ENCODE results near the gene CTXN2. TPM values are rescaled to one million over a fixed set of nuclear protein-coding genes. Genes with fewer than 3 reads are reported as not detected.
A peak's percentile ranks its signal among the peaks of the same experiment; 100 is the strongest.

CTXN2 gene
- total and polyA plus RNA-seq, 2 experiments from 2014 or later: 0.10 TPM; not detected in 1

DNA sequence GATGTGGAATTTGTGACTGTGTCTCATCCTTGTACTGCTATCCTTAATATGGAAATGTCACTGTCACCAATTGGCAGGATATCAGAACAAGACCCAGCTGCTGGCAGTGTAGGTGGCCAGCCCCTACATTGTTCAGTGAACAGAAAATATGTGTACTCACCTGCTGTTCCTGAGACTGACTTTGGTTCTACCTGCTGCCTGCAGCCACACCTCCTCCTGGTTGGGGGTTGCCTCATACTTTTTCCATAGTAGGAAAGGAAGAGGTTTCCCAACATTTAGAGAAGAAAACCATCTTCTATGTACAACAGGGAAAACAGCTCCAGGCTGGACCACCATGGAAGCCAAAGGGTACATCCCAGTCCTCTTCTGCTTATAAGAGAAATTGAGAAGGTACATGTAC, 50.5 kb downstream of the CTXN2 start (continued):
- no peak for TF ChIP-seq ZNF462 (CRISPR knock-in tag; IDR thresholded peaks at IDR 0.05)
- no peak for TF ChIP-seq EZH2 (IDR thresholded peaks at IDR 0.05; ENCODE audit: low read depth, unreplicated experiment)
- TF ChIP-seq JUNB (IDR thresholded peaks at IDR 0.05; ENCODE audit: unreplicated experiment): no peak
- TF ChIP-seq POLR2AphosphoS5 (IDR thresholded peaks at IDR 0.05; ENCODE audit: low read depth): no peak
- no peak for TF ChIP-seq ZNF331 (CRISPR knock-in tag; IDR thresholded peaks at IDR 0.05; ENCODE audit: low read depth)

- Histone ChIP-seq H3K36me3 (ENCODE audit: insufficient read depth) (no peaks in the 10 kb centered on the region), H3K4me1 (ENCODE audit: insufficient read depth) (no peaks in the 10 kb centered on the region), H3K79me2 (replicated peaks; ENCODE audit: insufficient read depth) (no peaks in the 10 kb centered on the region), H3F3A (replicated peaks; ENCODE audit: low read depth) (no peaks in the 10 kb centered on the region), H2AFZ (peak overlapping the region; percentile 38; the same call in 1 of the 2 replicates), H3K27ac (ENCODE audit: low read depth) (no peak overlapping the region), H3K9me2 (ENCODE audit: insufficient read depth) (no peaks in the 10 kb centered on the region), H3K4me3 (no peak overlapping the region), H3K4me2 (no peak overlapping the region), H3K27me3 (ENCODE audit: insufficient read depth) (no peaks in the 10 kb centered on the region), H4K20me1 (replicated peaks; ENCODE audit: insufficient read depth) (no peaks in the 10 kb centered on the region)
- H3K4me1 Mint-ChIP-seq: no peaks in the 10 kb centered on the region
- ATAC-seq: no peak
- no peak overlapping the region for H3K27ac Mint-ChIP-seq
- no peaks in the 10 kb centered on the region for H3K9me3 Mint-ChIP-seq
- no peaks in the 10 kb centered on the region for H3K27me3 Mint-ChIP-seq (ENCODE audit: insufficient read depth, low read depth, poor library complexity)
- DNase-seq (ENCODE audit: low spot score): no peak
- no peak overlapping the region for H3K4me3 Mint-ChIP-seq
- no peaks in the 10 kb centered on the region for H3K36me3 Mint-ChIP-seq (ENCODE audit: low read depth)
- TF ChIP-seq, protein P1, sequence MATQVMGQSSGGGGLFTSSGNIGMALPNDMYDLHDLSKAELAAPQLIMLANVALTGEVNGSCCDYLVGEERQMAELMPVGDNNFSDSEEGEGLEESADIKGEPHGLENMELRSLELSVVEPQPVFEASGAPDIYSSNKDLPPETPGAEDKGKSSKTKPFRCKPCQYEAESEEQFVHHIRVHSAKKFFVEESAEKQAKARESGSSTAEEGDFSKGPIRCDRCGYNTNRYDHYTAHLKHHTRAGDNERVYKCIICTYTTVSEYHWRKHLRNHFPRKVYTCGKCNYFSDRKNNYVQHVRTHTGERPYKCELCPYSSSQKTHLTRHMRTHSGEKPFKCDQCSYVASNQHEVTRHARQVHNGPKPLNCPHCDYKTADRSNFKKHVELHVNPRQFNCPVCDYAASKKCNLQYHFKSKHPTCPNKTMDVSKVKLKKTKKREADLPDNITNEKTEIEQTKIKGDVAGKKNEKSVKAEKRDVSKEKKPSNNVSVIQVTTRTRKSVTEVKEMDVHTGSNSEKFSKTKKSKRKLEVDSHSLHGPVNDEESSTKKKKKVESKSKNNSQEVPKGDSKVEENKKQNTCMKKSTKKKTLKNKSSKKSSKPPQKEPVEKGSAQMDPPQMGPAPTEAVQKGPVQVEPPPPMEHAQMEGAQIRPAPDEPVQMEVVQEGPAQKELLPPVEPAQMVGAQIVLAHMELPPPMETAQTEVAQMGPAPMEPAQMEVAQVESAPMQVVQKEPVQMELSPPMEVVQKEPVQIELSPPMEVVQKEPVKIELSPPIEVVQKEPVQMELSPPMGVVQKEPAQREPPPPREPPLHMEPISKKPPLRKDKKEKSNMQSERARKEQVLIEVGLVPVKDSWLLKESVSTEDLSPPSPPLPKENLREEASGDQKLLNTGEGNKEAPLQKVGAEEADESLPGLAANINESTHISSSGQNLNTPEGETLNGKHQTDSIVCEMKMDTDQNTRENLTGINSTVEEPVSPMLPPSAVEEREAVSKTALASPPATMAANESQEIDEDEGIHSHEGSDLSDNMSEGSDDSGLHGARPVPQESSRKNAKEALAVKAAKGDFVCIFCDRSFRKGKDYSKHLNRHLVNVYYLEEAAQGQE (IDR thresholded peaks at IDR 0.05; ENCODE audit: unreplicated experiment): no peak
- no peak for TF ChIP-seq ZNF114 (CRISPR knock-in tag; IDR thresholded peaks at IDR 0.05)
- TF ChIP-seq POLR2AphosphoS5 (IDR thresholded peaks at IDR 0.05; ENCODE audit: low read depth): no peak
- no peak for TF ChIP-seq ZNF331 (CRISPR knock-in tag; IDR thresholded peaks at IDR 0.05; ENCODE audit: low read depth)
- no peak for TF ChIP-seq EZH2 (IDR thresholded peaks at IDR 0.05; ENCODE audit: low read depth, unreplicated experiment)
Measured at GRCh38 chr15:48242535-48242934, 51.1 kb downstream of the CTXN2 start.

Data from GM23338 (cell line).